Endodermal cell (in vitro differentiated cells): ENCODE measurements around the gene CACNA1F. TPM values are rescaled to one million over a fixed set of nuclear protein-coding genes. Genes with fewer than 3 reads are reported as not detected.

Experiments
- DNase-seq: peaks from one replicate; pipeline ENCODE4 v3.0.0-alpha.2; 2017
- H3K27ac ChIP-seq: 2 replicates; pipeline ENCODE4 v1.5.1; 2013; ENCODE audit warnings: mild to moderate bottlenecking, low read depth, low read length, moderate library complexity
- H3K27me3 ChIP-seq: 2 replicates; pipeline ENCODE4 v1.6.1; 2013; ENCODE audit warnings: mild to moderate bottlenecking, low read length, moderate library complexity; ENCODE audit not compliant: insufficient read depth, control insufficient read depth, poor library complexity, severe bottlenecking
- H3K36me3 ChIP-seq: 2 replicates; pipeline ENCODE4 v1.7.0; 2013; ENCODE audit warnings: mild to moderate bottlenecking, low read length, moderate library complexity; ENCODE audit not compliant: control insufficient read depth, insufficient read depth
- H3K4me1 ChIP-seq: one replicate; pipeline ENCODE4 v1.7.0; 2013; ENCODE audit warnings: low read length; ENCODE audit not compliant: control insufficient read depth, insufficient read depth
- H3K4me3 ChIP-seq: 2 replicates; pipeline ENCODE4 v1.5.1; 2013; ENCODE audit warnings: mild to moderate bottlenecking, low read length, moderate library complexity
- H3K9ac ChIP-seq: 2 replicates; pipeline ENCODE4 v1.6.1; 2013; ENCODE audit warnings: mild to moderate bottlenecking, low read length, moderate library complexity; ENCODE audit not compliant: poor library complexity, severe bottlenecking; ENCODE audit errors: extremely low read depth
- H3K9me3 ChIP-seq: 2 replicates; pipeline ENCODE4 v1.6.1; 2013; ENCODE audit warnings: mild to moderate bottlenecking, low read length, moderate library complexity; ENCODE audit not compliant: control insufficient read depth
- H3K27ac Mint-ChIP-seq: 2 replicates; pipeline ENCODE4 v1.8.0; 2020; ENCODE audit warnings: mixed read lengths
- H3K27me3 Mint-ChIP-seq: 2 replicates; pipeline ENCODE4 v1.8.0; 2021; ENCODE audit warnings: mild to moderate bottlenecking, mixed read lengths; ENCODE audit not compliant: insufficient read depth
- H3K36me3 Mint-ChIP-seq: 2 replicates; pipeline ENCODE4 v1.8.0; 2020; ENCODE audit warnings: low read depth, mixed read lengths
- H3K4me1 Mint-ChIP-seq: 2 replicates; pipeline ENCODE4 v1.8.0; 2020; ENCODE audit warnings: mixed read lengths
- H3K4me3 Mint-ChIP-seq: 2 replicates; pipeline ENCODE4 v1.8.0; 2020; ENCODE audit warnings: mild to moderate bottlenecking, moderate library complexity, mixed read lengths
- H3K9me3 Mint-ChIP-seq: 2 replicates; pipeline ENCODE4 v1.8.0; 2020; ENCODE audit warnings: mild to moderate bottlenecking, mixed read lengths
- WGBS, 2 experiments: methylation state at CpG; one replicate each; pipeline versions ENCODE4 v1.1.5 to v1.1.7; 2013; ENCODE audit warnings: missing lambda C conversion rate in 2 of 2, mixed read lengths in 1 of 2; ENCODE audit not compliant: insufficient coverage in 1 of 2, insufficient read length in 1 of 2; 5-methylcytosine and 5-hydroxymethylcytosine counted together
- total RNA-seq, 2 donors: library from RNA; stranded (reverse); fragmentation: NEBNext Ultra II Directional in 1 of 2; extraction: Animal tissue kit (Norgen Biotek cat#: 25700) in 1 of 2; gene quantifications; 2 replicates in 1 of 2; 3 replicates in 1 of 2; pipeline ENCODE4 v1.2.1, GENCODE V29; 2021
- TF ChIP-seq, protein P1 (sequence below): fragments of 200-600 bp; sonication (generic); conservative IDR thresholded peaks from 2 replicates; pipeline ENCODE4 v1.5.0; 2021; ENCODE audit warnings: antibody characterized with exemption, mild to moderate bottlenecking

CACNA1F gene
- total RNA-seq, 2 donors from 2014 or later, result 0.42 to 0.70 TPM

DNA sequence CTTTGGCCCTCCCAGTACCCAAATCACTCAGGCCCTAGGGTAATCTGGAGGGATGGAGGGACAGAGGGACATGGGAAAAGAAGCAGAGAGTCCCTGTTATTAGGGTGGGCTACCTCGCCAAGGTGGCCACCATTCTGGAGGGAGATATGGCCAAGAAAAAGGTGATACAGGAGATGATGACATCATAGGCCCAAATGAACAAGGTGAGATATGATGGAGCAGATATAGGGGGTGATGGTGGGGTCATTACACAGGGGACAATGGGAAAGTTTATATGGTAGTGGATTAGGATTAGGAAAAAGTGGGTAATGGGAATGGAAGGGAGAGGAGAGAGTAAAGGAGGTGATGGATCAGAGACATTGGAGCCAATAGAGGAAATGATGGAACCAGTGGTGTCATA is 20.3 kb downstream of the CACNA1F start:
- H3K36me3 ChIP-seq, result no peaks in the 10 kb centered on the region
- peaks cover 8% of the 10 kb centered on the region for H3K27me3 Mint-ChIP-seq
- H3K27ac ChIP-seq, result no peak overlapping the region
- no peaks in the 10 kb centered on the region for H3K27me3 ChIP-seq
- H3K4me1 Mint-ChIP-seq, result no peaks in the 10 kb centered on the region
- H3K36me3 Mint-ChIP-seq, result no peaks in the 10 kb centered on the region
- TF ChIP-seq, protein P1, sequence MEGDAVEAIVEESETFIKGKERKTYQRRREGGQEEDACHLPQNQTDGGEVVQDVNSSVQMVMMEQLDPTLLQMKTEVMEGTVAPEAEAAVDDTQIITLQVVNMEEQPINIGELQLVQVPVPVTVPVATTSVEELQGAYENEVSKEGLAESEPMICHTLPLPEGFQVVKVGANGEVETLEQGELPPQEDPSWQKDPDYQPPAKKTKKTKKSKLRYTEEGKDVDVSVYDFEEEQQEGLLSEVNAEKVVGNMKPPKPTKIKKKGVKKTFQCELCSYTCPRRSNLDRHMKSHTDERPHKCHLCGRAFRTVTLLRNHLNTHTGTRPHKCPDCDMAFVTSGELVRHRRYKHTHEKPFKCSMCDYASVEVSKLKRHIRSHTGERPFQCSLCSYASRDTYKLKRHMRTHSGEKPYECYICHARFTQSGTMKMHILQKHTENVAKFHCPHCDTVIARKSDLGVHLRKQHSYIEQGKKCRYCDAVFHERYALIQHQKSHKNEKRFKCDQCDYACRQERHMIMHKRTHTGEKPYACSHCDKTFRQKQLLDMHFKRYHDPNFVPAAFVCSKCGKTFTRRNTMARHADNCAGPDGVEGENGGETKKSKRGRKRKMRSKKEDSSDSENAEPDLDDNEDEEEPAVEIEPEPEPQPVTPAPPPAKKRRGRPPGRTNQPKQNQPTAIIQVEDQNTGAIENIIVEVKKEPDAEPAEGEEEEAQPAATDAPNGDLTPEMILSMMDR, result no peak
- H3K4me3 Mint-ChIP-seq, result no peak overlapping the region
- no peak overlapping the region for H3K4me3 ChIP-seq
- no peak overlapping the region for H3K9ac ChIP-seq
- no peaks in the 10 kb centered on the region for H3K9me3 ChIP-seq
- no peak for DNase-seq
- H3K4me1 ChIP-seq, result no peaks in the 10 kb centered on the region
- H3K27ac Mint-ChIP-seq, result no peak overlapping the region
- H3K9me3 Mint-ChIP-seq, result peaks cover 84% of the 10 kb centered on the region
- 63% methylated on average over 1 of the region's 1 CpG; no CpG with 5 or more reads in 1 of the 2 experiments for WGBS, 2 experiments

DNA sequence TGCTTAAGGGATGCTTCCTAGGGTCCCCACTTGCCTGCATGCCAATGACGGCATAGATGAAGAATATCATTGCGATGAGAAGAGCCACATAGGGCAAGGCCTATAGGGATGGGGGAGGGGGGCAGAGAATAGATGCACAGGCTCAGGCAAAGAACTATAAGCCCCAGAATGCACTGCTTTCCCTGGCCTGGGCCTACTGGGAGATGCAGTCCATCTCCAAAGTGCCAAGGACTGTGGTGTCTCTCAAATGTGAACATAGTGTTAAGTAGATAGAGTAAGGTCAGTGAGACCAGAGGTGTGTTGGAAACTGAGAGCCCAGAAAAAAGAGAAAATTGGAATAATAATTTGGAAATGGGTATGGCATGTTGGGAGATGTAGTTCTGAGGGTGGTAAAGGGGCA is 20.9 kb downstream of the CACNA1F start:
- 85% methylated on average over 2 of the region's 2 CpGs; no CpG with 5 or more reads in 1 of the 2 experiments for WGBS, 2 experiments
- TF ChIP-seq, protein P1, result no peak
- H3K4me3 Mint-ChIP-seq, result no peak overlapping the region

GRCh38 chrX:49211074-49211473 is 22.1 kb downstream of the CACNA1F start:
- no peaks in the 10 kb centered on the region for H3K36me3 Mint-ChIP-seq
- H3K27ac Mint-ChIP-seq, result no peak overlapping the region
- H3K9me3 ChIP-seq, result no peaks in the 10 kb centered on the region
- H3K9ac ChIP-seq, result no peak overlapping the region
- DNase-seq, result no peak
- H3K4me1 Mint-ChIP-seq, result no peaks in the 10 kb centered on the region
- H3K4me1 ChIP-seq, result no peaks in the 10 kb centered on the region
- no peak overlapping the region for H3K4me3 Mint-ChIP-seq
- H3K27ac ChIP-seq, result no peak overlapping the region
- no peaks in the 10 kb centered on the region for H3K27me3 ChIP-seq
- H3K4me3 ChIP-seq, result no peak overlapping the region
- TF ChIP-seq, protein P1, result no peak
- 91% methylated on average over 7 of the region's 9 CpGs; no CpG with 5 or more reads in 1 of the 2 experiments for WGBS, 2 experiments
- peaks cover 7% of the 10 kb centered on the region for H3K27me3 Mint-ChIP-seq
- no peaks in the 10 kb centered on the region for H3K36me3 ChIP-seq
- H3K9me3 Mint-ChIP-seq, result peaks cover 71% of the 10 kb centered on the region

More for the DNA sequence above, 20.9 kb downstream of the CACNA1F start:
- no peaks in the 10 kb centered on the region for H3K4me1 ChIP-seq
- Mint-ChIP-seq H3K36me3 (no peaks in the 10 kb centered on the region), H3K4me1 (no peaks in the 10 kb centered on the region), H3K27ac (no peak overlapping the region), H3K27me3 (peaks cover 8% of the 10 kb centered on the region), H3K9me3 (peaks cover 78% of the 10 kb centered on the region)
- no peaks in the 10 kb centered on the region for H3K9me3 ChIP-seq
- no peak overlapping the region for H3K4me3 ChIP-seq
- DNase-seq, result no peak
- H3K36me3 ChIP-seq, result no peaks in the 10 kb centered on the region
- H3K27me3 ChIP-seq, result no peaks in the 10 kb centered on the region
- H3K9ac ChIP-seq, result no peak overlapping the region
- no peak overlapping the region for H3K27ac ChIP-seq
